MCF 10A (cell line): Measurements from ENCODE around the gene BRINP3. TPM values are rescaled to one million over a fixed set of nuclear protein-coding genes. Genes with fewer than 3 reads are reported as not detected.

Experiments used
- BruUV-seq: library from RNA; stranded (reverse); fragments of 400-500 nt; replicated peaks from 2 replicates; lab custom pipeline; 2021; lab: Mats Ljungman, UMichigan
- CTCF ChIA-PET: fragments of 300-600 bp; sonication (Branson Sonifier 250); formaldehyde crosslinking; extraction: SDS; loops from one replicate; lab custom pipeline; 2021; ENCODE audit warnings: antibody characterized with exemption, inconsistent platforms; lab: Yijun Ruan, JAX
- POLR2A ChIA-PET: fragments of 300-600, 350-650 bp; sonication (Branson Sonifier 250); formaldehyde crosslinking; extraction: SDS; loops from one replicate; lab custom pipeline; 2020; ENCODE audit warnings: antibody characterized with exemption, inconsistent platforms; lab: Yijun Ruan, JAX
- DNase-seq: peaks from one replicate; pipeline ENCODE4 v3.0.0-alpha.2; 2018; ENCODE audit not compliant: unreplicated experiment
- H3K27ac Mint-ChIP-seq: one replicate; pipeline ENCODE4 v1.8.0; 2022; ENCODE audit warnings: mild to moderate bottlenecking, low read depth, mixed read lengths; ENCODE audit not compliant: unreplicated experiment
- H3K27me3 Mint-ChIP-seq: one replicate; pipeline ENCODE4 v1.8.0; 2022; ENCODE audit warnings: mixed read lengths; ENCODE audit not compliant: insufficient read depth, unreplicated experiment
- H3K36me3 Mint-ChIP-seq: one replicate; pipeline ENCODE4 v1.8.0; 2022; ENCODE audit warnings: mild to moderate bottlenecking, moderate library complexity, mixed read lengths; ENCODE audit not compliant: insufficient read depth, unreplicated experiment
- H3K4me1 Mint-ChIP-seq: one replicate; pipeline ENCODE4 v1.8.0; 2022; ENCODE audit warnings: mixed read lengths; ENCODE audit not compliant: insufficient read depth, unreplicated experiment
- H3K4me3 Mint-ChIP-seq: one replicate; pipeline ENCODE4 v1.8.0; 2022; ENCODE audit warnings: mild to moderate bottlenecking, moderate library complexity, mixed read lengths; ENCODE audit not compliant: unreplicated experiment
- H3K9me3 Mint-ChIP-seq: one replicate; pipeline ENCODE4 v1.8.0; 2022; ENCODE audit warnings: mixed read lengths; ENCODE audit not compliant: unreplicated experiment
- intact Hi-C: fragments of 100-400 bp; cut with micrococcal nuclease; formaldehyde crosslinking; loops from 2 replicates; pipeline ENCODE4 v1.14.1; 2022
- total RNA-seq: library from RNA; stranded (reverse); gene quantifications from 2 replicates; pipeline ENCODE4 v1.2.3, GENCODE V29; 2022
- TF ChIP-seq, protein P1 (sequence below): fragments of 200-600 bp; IDR thresholded peaks from one replicate; pipeline ENCODE4 v1.8.0; 2022; ENCODE audit warnings: antibody characterized with exemption, mild to moderate bottlenecking; ENCODE audit not compliant: unreplicated experiment

BRINP3 gene
- total RNA-seq, 1 experiment from 2014 or later: 0.26 TPM

DNA sequence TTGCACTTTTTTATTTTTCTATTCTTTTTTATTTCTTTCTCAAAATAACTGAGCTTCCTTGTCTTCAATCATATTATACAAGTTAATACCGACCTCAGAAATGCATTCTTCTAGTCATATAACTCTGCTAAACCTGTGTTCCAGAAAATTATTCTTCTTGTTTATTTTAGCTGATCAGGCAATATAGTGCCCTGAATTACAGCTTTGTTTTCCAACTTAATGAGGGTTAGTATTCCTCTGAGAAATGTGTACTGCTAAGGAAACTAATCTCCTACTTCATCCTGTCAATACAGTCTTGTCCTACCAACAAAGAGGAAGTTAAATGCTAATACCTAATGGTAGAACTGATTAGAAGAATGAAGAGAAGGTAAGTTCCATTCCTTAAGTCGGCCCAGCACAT is 13.0 kb downstream of the BRINP3 start:
- no peaks in the 10 kb centered on the region for H3K9me3 Mint-ChIP-seq
- POLR2A ChIA-PET: no interaction called here

DNA sequence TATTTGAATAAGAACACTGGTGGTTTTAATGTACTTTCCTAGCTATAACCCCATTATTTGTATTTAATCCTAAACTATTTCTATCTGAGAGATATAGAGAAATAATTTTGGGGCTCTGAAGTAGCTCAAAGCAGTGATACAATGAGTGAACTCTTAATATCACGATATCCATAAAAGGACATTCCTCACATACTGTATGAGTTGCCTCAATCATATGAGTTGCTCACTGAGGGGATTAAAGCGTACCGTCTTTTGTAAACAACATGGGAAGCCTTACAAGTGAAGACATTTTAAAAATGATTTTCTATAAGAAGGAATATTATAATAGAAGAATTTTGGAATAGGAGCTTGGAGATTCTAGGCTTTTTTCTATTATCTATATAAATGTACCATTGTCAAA is 21.5 kb downstream of the BRINP3 start:
- TF ChIP-seq, protein P1, sequence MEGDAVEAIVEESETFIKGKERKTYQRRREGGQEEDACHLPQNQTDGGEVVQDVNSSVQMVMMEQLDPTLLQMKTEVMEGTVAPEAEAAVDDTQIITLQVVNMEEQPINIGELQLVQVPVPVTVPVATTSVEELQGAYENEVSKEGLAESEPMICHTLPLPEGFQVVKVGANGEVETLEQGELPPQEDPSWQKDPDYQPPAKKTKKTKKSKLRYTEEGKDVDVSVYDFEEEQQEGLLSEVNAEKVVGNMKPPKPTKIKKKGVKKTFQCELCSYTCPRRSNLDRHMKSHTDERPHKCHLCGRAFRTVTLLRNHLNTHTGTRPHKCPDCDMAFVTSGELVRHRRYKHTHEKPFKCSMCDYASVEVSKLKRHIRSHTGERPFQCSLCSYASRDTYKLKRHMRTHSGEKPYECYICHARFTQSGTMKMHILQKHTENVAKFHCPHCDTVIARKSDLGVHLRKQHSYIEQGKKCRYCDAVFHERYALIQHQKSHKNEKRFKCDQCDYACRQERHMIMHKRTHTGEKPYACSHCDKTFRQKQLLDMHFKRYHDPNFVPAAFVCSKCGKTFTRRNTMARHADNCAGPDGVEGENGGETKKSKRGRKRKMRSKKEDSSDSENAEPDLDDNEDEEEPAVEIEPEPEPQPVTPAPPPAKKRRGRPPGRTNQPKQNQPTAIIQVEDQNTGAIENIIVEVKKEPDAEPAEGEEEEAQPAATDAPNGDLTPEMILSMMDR: no peak
- intact Hi-C loops: loop anchor here (10.0 kb wide), 1 partner anchor 1989 kb away; no protein-coding TSS in a partner anchor
- Mint-ChIP-seq H3K27ac (no peak overlapping the region), H3K4me1 (peaks cover 6% of the 10 kb centered on the region), H3K27me3 (no peaks in the 10 kb centered on the region), H3K9me3 (no peaks in the 10 kb centered on the region), H3K4me3 (no peak overlapping the region), H3K36me3 (no peaks in the 10 kb centered on the region)
- no peak for DNase-seq
- no TSS peak for BruUV-seq
- ChIA-PET POLR2A (interaction anchor here (0.6 kb wide), 1 partner anchor 641 kb away, joined by 3 read pairs; no protein-coding TSS in a partner anchor), CTCF (interaction anchor here (0.7 kb wide), 1 partner anchor 105 kb away, joined by 3 read pairs; no protein-coding TSS in a partner anchor)

More for the DNA sequence above, 13.0 kb downstream of the BRINP3 start:
- intact Hi-C loops: no loop called here
- Mint-ChIP-seq H3K4me1 (peaks cover 4% of the 10 kb centered on the region), H3K27ac (no peak overlapping the region), H3K4me3 (no peak overlapping the region), H3K36me3 (no peaks in the 10 kb centered on the region), H3K27me3 (no peaks in the 10 kb centered on the region)
- DNase-seq: no peak
- TF ChIP-seq, protein P1: no peak
- CTCF ChIA-PET: interaction anchor here (0.9 kb wide), 1 partner anchor 11 kb away, joined by 4 read pairs; no protein-coding TSS in a partner anchor
- BruUV-seq: no TSS peak

- Mint-ChIP-seq H3K27ac (no peak overlapping the region), H3K36me3 (no peaks in the 10 kb centered on the region), H3K9me3 (no peaks in the 10 kb centered on the region), H3K4me3 (no peak overlapping the region), H3K27me3 (no peaks in the 10 kb centered on the region), H3K4me1 (peaks cover 6% of the 10 kb centered on the region)
- BruUV-seq: no TSS peak
- TF ChIP-seq, protein P1: no peak
- DNase-seq: no peak
- ChIA-PET CTCF (interaction anchor here (0.7 kb wide), 1 partner anchor 105 kb away, joined by 3 read pairs; no protein-coding TSS in a partner anchor), POLR2A (interaction anchor here (0.6 kb wide), 1 partner anchor 640 kb away, joined by 3 read pairs; no protein-coding TSS in a partner anchor)
- intact Hi-C loops: loop anchor here (10.0 kb wide), 1 partner anchor 1989 kb away; no protein-coding TSS in a partner anchor
Measured at GRCh38 chr1:190455631-190456030, 22.0 kb downstream of the BRINP3 start.

GRCh38 chr1:190453550-190453949 is 24.1 kb downstream of the BRINP3 start:
- Mint-ChIP-seq H3K27me3 (no peaks in the 10 kb centered on the region), H3K9me3 (no peaks in the 10 kb centered on the region), H3K4me1 (no peaks in the 10 kb centered on the region), H3K27ac (no peak overlapping the region), H3K4me3 (no peak overlapping the region), H3K36me3 (no peaks in the 10 kb centered on the region)
- BruUV-seq: no TSS peak
- intact Hi-C loops: loop anchor here (10.0 kb wide), 1 partner anchor 1991 kb away; no protein-coding TSS in a partner anchor
- ChIA-PET POLR2A (no interaction called here), CTCF (interaction anchor here (0.6 to 1.1 kb wide), 4 partner anchors 14 to 456 kb away, joined by 3 read pairs; no protein-coding TSS in a partner anchor)
- DNase-seq: peak; percentile 24
- TF ChIP-seq, protein P1: peak; percentile 32
